ENCODE results near the gene S100A4.

GRCh38 chr1:153525088-153525728 lies 20.4 kb downstream of the S100A4 start:
- TF ChIP-seq CTCF (IDR thresholded peaks at IDR 0.05) (no peak), POLR2A (IDR thresholded peaks at IDR 0.05) (no peak)

Data from esophagus squamous epithelium (tissue), 4 donors.